Activated CD4-positive, alpha-beta T cell treated with anti-CD3 and anti-CD28 coated beads, Interleukin-2, amount 50 U/mL, for 24 hours (primary cell): ENCODE measurements around the gene OR10A4.
"Not testable (repeated sequence)": the region's sequence is repeated elsewhere in the genome, so short reads cannot be mapped to it uniquely, and the experiment has no call there.

Source experiments
- DNase-seq, 2 donors: peaks; one replicate each; pipeline ENCODE4 v3.0.0-alpha.2; 2020; ENCODE audit warnings: low read depth in 1 of 2, low spot score in 1 of 2

The OR10A4 gene, protein sequence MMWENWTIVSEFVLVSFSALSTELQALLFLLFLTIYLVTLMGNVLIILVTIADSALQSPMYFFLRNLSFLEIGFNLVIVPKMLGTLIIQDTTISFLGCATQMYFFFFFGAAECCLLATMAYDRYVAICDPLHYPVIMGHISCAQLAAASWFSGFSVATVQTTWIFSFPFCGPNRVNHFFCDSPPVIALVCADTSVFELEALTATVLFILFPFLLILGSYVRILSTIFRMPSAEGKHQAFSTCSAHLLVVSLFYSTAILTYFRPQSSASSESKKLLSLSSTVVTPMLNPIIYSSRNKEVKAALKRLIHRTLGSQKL

GRCh38 chr11:6876325-6876724 lies at the start of gene OR10A4:
Gene OR10A4 (plus strand): TSS chr11:6876625. CDS start chr11:6876648, 23 bp downstream.
- DNase-seq: no peak

DNA sequence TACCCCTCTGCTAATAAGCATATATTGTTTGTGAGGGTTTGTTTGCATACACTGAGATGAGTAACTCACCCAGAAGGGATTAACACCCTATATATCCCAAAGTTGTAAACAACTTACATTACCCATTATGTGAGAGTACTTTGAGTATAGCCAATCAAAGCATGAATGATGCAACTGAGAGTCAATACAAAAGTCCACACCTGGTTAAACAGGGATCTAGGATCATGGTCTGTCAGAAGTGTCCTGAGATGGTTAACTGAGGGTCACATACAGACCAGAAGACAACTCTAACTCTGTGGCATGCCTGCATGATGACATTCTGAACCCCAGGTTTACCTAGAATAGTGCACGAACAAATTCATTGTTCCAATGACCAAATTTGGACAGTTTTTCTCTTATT lies 48.3 kb upstream of the OR10A4 start:
- DNase-seq: no peak

- no peak for DNase-seq
These were observed 43.1 kb upstream of the OR10A4 start for GRCh38 chr11:6833356-6833755.

DNA sequence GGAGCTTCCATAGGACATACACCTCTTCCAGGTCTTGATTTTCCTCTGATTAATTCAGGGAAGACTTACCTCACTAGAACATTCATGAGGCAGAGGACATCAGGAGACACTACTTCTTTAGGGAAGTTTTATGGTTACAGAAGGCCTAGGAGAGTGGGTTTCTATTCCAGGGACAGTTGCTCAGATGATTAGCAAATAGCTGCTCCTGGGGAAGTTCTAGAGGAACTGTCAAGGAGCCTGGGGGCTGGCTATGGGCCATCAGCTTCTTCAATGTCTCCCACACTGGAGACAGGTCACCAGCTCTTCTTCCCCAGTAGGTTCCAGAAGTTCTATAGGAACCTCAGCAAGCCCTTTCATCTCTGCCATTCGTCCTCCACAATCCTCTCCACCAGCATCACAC lies 42.4 kb upstream of the OR10A4 start:
- no peak for DNase-seq

DNA sequence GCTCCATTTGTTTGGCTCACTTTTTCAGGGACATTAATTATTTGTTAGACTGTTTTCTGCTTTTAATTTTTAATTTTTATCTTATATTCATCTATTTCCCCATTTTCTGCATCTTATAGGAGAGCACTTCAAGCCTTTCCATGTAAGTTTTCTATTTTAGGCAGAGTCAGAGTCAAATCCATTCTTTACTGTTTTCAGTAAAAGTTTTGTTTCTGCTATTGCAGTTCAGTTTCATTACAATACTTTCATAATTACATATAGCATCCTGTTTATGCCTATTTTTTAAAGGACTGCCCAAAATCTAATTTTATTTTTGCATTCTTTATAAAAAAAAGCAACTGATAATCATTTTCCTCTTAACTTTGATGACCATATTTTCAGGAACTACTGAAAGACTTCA lies 34.7 kb upstream of the OR10A4 start:
- DNase-seq: no peak

- DNase-seq: no peak
These were observed 32.8 kb upstream of the OR10A4 start for GRCh38 chr11:6843670-6844069.

DNA sequence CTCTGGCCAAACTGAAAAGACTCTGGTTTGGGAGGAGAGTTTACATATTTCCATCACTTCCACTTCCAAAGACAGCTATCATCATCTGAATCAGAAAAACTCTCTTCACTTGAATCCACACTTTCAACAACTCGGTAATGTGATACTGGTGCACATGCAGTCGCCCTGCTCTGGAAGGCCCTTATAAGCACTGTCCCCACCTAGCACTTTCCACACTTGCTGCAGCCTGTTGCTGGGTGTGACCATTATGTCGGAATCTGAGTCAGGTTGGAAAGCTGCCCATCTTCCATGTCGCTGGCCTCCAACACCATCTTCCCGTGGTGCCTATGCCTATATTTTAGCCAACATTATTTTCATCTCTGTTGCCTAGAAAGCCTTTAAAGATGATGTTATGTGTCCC lies 32.1 kb upstream of the OR10A4 start:
- no peak for DNase-seq

- DNase-seq: no peak
These were observed 31.0 kb upstream of the OR10A4 start, which contains the start of gene OR10A5 for GRCh38 chr11:6845383-6845782. Gene OR10A5 (plus strand): TSS chr11:6845683. CDS start chr11:6845683, 0 bp downstream.

DNA sequence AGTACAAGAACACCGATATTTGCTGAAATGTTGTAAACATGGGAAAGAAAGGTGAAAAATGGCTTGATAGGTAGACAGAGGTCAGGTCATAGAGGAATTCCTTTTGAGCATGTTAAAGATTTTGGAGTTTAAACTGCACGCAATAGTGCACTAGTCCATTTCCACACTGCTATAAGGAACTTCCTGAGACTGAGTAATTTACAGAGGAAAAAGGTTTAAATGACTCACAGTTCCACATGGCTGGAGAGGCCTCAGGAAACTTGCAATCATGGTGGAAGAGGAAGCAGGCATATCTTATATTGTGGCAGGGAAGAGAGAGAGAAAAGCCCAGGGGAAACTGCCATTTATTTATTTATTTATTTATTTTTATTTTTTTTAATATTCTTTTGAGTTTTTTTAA lies 25.9 kb upstream of the OR10A4 start:
- no peak for DNase-seq

GRCh38 chr11:6854801-6855200 lies 21.6 kb upstream of the OR10A4 start:
- DNase-seq: not testable (repeated sequence)

DNA sequence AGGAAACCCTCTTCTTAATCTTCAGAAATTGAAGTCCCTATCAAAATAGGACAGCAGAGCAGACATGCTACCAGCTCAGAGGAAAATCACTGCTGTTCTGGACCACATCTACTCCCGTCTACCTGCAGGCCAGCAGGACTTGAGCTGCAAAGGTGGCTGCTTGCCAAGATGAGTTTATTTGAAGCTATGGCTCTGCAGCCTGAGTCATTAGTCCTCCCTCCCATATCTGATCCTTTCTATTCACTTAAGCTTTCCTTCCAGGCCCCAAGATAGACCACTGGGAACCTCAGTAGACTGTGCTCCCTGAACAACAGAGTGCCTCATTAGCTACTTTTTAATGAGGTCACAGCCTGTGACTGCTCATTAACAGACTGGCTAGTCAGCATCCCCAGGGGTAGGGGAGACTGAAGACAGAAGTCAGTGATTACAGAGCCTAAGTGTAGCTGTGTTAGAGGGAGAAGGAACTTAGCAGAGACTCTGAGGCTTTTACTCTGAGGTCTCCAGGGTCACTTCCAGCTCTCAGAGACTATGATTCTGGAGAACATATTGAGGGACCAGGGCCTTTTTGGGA lies 20.4 kb upstream of the OR10A4 start:
- DNase-seq: no peak

GRCh38 chr11:6856871-6857270 lies 19.6 kb upstream of the OR10A4 start:
- no peak for DNase-seq

DNA sequence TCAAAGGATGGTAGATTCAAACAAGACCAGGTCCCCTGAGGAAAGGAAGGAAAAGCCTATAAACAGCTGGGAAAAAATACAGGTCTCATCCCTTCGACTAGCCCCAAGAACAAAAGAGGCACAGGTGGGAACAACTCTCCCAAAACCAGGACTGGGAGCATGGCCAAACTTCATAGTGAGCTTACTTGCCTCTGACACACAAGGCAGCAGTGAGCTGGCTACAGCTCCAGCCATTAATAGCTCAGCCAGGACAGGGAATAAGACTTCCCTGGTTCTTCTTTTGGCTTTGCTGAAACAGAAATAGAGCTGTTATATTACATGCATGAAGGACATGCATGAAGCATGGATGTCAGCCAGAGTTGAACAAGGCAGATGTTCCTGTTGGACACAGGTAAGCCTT lies 13.5 kb upstream of the OR10A4 start, which contains the start of gene OR10A2:
Gene OR10A2, plus strand, starts transcription at position 97 of the 400 bp plus-strand sequence. CDS start 6,698 bp downstream, outside the sequence.
- DNase-seq: no peak

GRCh38 chr11:6864438-6864837 lies 12.0 kb upstream of the OR10A4 start:
- DNase-seq: no peak

DNA sequence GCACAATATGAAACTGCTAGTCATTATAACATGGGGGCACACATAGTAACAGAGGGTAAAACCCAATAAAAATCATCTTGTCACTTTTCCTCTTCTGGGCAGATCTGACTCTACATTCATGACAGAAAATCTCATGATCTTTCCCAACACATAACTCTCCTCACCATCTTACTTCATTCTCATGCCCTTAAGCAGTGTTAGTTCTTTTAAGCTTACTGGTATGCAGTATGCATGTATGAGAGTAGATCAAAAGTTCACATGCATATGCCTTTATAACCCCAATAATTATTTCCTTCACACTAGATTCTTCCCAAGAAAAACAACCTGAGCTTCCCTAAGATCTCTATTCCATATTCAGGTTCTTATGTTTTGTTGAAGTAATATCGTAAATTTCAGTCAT lies 5.1 kb upstream of the OR10A4 start:
- DNase-seq: no peak

DNA sequence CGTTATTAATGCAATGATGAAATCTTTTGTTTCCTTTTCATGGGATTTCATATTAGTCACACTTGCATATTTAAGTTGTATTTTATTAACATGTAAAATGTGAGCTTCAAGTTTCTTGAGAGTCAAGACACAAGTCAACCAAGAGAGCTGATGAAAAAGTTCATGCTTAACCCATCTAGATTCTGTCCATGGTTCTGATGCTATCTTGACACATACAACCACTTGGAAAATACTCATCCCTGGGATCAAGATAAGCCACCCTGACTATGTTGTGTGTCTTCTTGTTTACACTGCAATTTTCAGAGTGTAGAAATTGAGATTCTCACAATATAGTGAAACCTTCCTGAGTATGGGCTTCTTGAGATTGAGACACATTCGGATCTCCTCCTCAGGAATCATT lies 664 bp upstream of the OR10A4 start:
- DNase-seq: no peak

DNA sequence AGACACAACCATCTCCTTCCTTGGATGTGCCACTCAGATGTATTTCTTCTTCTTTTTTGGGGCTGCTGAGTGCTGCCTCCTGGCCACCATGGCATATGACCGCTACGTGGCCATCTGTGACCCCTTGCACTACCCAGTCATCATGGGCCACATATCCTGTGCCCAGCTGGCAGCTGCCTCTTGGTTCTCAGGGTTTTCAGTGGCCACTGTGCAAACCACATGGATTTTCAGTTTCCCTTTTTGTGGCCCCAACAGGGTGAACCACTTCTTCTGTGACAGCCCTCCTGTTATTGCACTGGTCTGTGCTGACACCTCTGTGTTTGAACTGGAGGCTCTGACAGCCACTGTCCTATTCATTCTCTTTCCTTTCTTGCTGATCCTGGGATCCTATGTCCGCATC lies 489 bp downstream of the OR10A4 start:
- DNase-seq: no peak

GRCh38 chr11:6882751-6883150 lies 6.3 kb downstream of the OR10A4 start:
- no peak for DNase-seq

DNA sequence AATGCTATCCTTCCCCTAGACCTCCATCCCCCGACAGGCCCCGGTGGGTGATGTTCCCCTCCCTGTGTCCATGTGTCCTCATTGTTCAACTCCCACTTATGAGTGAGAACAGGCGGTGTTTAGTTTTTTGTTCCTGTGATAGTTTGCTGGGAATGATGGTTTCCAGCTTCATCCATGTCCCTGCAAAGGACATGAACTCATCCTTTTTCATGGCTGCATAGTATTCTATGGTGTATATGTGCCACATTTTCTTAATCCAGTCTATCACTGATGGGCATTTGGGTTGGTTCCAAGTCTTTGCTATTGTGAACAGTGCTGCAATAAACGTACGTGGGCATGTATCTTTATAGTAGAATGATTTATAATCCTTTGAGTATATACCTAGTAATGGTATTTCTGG lies 11.3 kb downstream of the OR10A4 start:
- not testable (repeated sequence) for DNase-seq

DNA sequence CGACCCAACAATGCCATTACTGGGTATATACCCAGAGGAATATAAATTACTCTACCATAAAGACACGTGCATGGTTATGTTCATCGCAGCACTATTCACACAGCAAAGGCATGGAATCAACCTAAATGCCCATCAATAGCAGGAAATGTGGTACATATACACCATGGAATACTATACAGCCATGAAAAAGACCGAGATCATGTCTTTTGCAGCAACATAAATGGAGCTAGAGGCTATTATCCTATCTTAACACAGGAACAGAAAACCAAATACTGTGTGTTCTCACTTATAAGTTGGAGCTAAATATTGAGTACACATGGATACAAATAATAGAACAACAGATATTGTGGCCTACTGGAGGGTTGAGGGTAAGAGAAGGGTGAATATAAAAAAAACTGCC lies 12.4 kb downstream of the OR10A4 start:
- no peak for DNase-seq

DNA sequence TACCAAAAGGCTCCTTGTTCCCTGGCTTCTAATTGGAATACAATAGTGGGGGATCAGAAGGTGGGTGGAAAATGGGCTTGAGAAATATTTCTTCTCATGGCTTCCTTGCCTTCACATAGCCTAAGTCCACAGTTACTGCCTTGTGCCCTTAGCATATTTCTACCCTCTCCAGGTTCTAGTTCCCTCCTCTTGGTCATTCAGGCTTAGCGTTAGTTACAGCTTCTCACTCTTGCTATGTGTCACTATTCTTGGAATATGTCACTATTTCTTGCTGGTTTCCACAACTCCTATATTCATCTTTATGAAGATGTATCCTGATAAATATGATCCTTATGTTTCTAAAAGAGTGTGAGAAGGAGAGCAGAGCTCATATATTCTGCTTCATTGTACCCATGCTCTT lies 13.4 kb downstream of the OR10A4 start:
- DNase-seq: no peak

- no peak for DNase-seq
These were observed 16.0 kb downstream of the OR10A4 start, which contains the start of gene OR2D2 for GRCh38 chr11:6892400-6892799. Gene OR2D2 (minus strand): TSS chr11:6892500. CDS start chr11:6892500, 0 bp downstream.

- no peak for DNase-seq
These were observed 17.7 kb downstream of the OR10A4 start for GRCh38 chr11:6894097-6894496.
